Caco-2 (cell line): Measurements from ENCODE around the gene WARS2. TPM values are rescaled to one million over a fixed set of nuclear protein-coding genes. Genes with fewer than 3 reads are reported as not detected.
A peak's percentile ranks its signal among the peaks of the same experiment; 100 is the strongest.

Experiments used
- BruUV-seq: library from RNA; stranded (reverse); fragments of 400-500 nt; replicated peaks from 2 replicates; lab custom pipeline; 2021; lab: Mats Ljungman, UMichigan
- CTCF ChIA-PET: fragments of 300-600 bp; sonication (Branson Sonifier 250); formaldehyde crosslinking; loops from one replicate; lab custom pipeline; 2022; ENCODE audit warnings: antibody characterized with exemption; lab: Charles Lee
- POLR2A ChIA-PET: fragments of 300-600 bp; sonication (Branson Sonifier 250); formaldehyde crosslinking; loops from one replicate; lab custom pipeline; 2022; ENCODE audit warnings: antibody characterized with exemption; lab: Charles Lee
- DNase-seq, 2 experiments: peaks; one replicate each; pipeline versions ENCODE4 v3.0.0 to v3.0.0-alpha.2; 2020 to 2022
- H3K27me3 ChIP-seq: replicated peaks from 2 replicates; pipeline ENCODE4 v1.6.0; 2011; ENCODE audit warnings: low read length; ENCODE audit not compliant: control insufficient read depth, insufficient read depth
- H3K36me3 ChIP-seq: 2 replicates; pipeline ENCODE4 v1.5.1; 2011; ENCODE audit warnings: low read length; ENCODE audit not compliant: control insufficient read depth, insufficient read depth
- H3K4me1 ChIP-seq: fragments of 250-450 bp; sonication (Bioruptor Pico); 2 replicates; pipeline ENCODE4 v1.5.1; 2020; ENCODE audit warnings: mild to moderate bottlenecking
- H3K4me3 ChIP-seq: 2 replicates; pipeline ENCODE4 v1.5.1; 2011; ENCODE audit warnings: low read depth, mild to moderate bottlenecking, control low read depth, low read length
- H3K9me3 ChIP-seq: fragments of 250-450 bp; sonication (Bioruptor Pico); 2 replicates; pipeline ENCODE4 v1.5.1; 2020; ENCODE audit warnings: mild to moderate bottlenecking, moderate library complexity
- H3K27ac Mint-ChIP-seq: one replicate; pipeline ENCODE4 v1.8.0; 2022; ENCODE audit warnings: mixed read lengths; ENCODE audit not compliant: unreplicated experiment
- H3K27me3 Mint-ChIP-seq: one replicate; pipeline ENCODE4 v1.8.0; 2022; ENCODE audit warnings: mixed read lengths; ENCODE audit not compliant: insufficient read depth, unreplicated experiment
- H3K36me3 Mint-ChIP-seq: one replicate; pipeline ENCODE4 v1.8.0; 2022; ENCODE audit warnings: mild to moderate bottlenecking, mixed read lengths; ENCODE audit not compliant: insufficient read depth, unreplicated experiment
- H3K4me1 Mint-ChIP-seq: one replicate; pipeline ENCODE4 v1.8.0; 2022; ENCODE audit warnings: low read depth, mixed read lengths; ENCODE audit not compliant: unreplicated experiment
- H3K4me3 Mint-ChIP-seq: one replicate; pipeline ENCODE4 v1.8.0; 2022; ENCODE audit warnings: mild to moderate bottlenecking, moderate library complexity, mixed read lengths; ENCODE audit not compliant: unreplicated experiment
- H3K9me3 Mint-ChIP-seq: one replicate; pipeline ENCODE4 v1.8.0; 2022; ENCODE audit warnings: mixed read lengths; ENCODE audit not compliant: unreplicated experiment
- intact Hi-C: fragments of 100-400 bp; cut with micrococcal nuclease; formaldehyde crosslinking; loops from one replicate; pipeline ENCODE4 v1.10.0; 2022; ENCODE audit not compliant: unreplicated experiment
- total RNA-seq: library from RNA; stranded (reverse); gene quantifications from 2 replicates; pipeline ENCODE4 v1.2.3, GENCODE V29; 2022
- TF ChIP-seq, protein P1 (sequence below), 2 experiments: fragments of 200-600 bp in 1 of 2; IDR thresholded peaks; 1 replicate in 1 of 2; 2 replicates in 1 of 2; pipeline versions ENCODE4 v1.5.1 to v1.8.0; 2011 to 2022; ENCODE audit warnings: antibody characterized with exemption in 1 of 2, control low read depth in 1 of 2, inconsistent platforms in 1 of 2, low read depth in 1 of 2, low read length in 1 of 2, mild to moderate bottlenecking in 1 of 2, moderate library complexity in 1 of 2; ENCODE audit not compliant: insufficient read depth in 1 of 2, severe bottlenecking in 1 of 2, unreplicated experiment in 1 of 2

WARS2 gene
- total RNA-seq, 1 experiment from 2014 or later: 11.9 TPM

DNA sequence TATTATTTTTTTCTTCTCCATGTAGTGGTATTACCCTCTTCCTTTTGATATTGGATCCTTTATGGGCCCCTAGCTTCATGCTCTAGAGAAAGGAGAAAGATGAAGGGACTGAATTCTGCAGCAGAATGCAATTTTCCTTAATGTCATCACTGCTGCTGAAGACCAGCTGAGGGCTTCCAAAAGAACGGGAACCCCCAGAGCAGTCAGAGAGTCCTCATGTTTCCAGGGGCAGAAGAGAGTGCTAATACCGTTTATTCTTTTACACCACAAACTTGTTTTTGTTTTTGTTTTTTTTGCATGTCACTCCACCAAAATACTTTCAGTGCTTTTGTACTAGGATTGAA, 131.2 kb downstream of the WARS2 start:
- H3K9me3 ChIP-seq: no peaks in the 10 kb centered on the region
- H3K27me3 Mint-ChIP-seq: no peaks in the 10 kb centered on the region
- TF ChIP-seq, protein P1, sequence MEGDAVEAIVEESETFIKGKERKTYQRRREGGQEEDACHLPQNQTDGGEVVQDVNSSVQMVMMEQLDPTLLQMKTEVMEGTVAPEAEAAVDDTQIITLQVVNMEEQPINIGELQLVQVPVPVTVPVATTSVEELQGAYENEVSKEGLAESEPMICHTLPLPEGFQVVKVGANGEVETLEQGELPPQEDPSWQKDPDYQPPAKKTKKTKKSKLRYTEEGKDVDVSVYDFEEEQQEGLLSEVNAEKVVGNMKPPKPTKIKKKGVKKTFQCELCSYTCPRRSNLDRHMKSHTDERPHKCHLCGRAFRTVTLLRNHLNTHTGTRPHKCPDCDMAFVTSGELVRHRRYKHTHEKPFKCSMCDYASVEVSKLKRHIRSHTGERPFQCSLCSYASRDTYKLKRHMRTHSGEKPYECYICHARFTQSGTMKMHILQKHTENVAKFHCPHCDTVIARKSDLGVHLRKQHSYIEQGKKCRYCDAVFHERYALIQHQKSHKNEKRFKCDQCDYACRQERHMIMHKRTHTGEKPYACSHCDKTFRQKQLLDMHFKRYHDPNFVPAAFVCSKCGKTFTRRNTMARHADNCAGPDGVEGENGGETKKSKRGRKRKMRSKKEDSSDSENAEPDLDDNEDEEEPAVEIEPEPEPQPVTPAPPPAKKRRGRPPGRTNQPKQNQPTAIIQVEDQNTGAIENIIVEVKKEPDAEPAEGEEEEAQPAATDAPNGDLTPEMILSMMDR (IDR thresholded peaks at IDR 0.05; ENCODE audit: insufficient read depth in 1 of 2, low read depth in 1 of 2, low read length in 1 of 2, severe bottlenecking in 1 of 2, unreplicated experiment in 1 of 2): no peak
- no peak overlapping the region for H3K4me3 ChIP-seq
- no peak for DNase-seq
- no peaks in the 10 kb centered on the region for H3K36me3 ChIP-seq
- H3K27me3 ChIP-seq: no peaks in the 10 kb centered on the region
- intact Hi-C loops: loop anchor here (5.0 to 10.0 kb wide), 2 partner anchors 266 to 857 kb away; no protein-coding TSS in a partner anchor
- no peaks in the 10 kb centered on the region for H3K9me3 Mint-ChIP-seq
- no peaks in the 10 kb centered on the region for H3K36me3 Mint-ChIP-seq
- H3K4me3 Mint-ChIP-seq: no peak overlapping the region
- POLR2A ChIA-PET: interaction anchor here (0.6 kb wide), 2 partner anchors 97 to 1129 kb away, joined by 3 read pairs; no protein-coding TSS in a partner anchor
- H3K4me1 Mint-ChIP-seq: no peaks in the 10 kb centered on the region
- CTCF ChIA-PET: interaction anchor here (0.5 to 0.7 kb wide), 6 partner anchors 122 to 875 kb away, joined by 3 to 5 read pairs (median 4); no protein-coding TSS in a partner anchor
- H3K4me1 ChIP-seq: no peaks in the 10 kb centered on the region
- H3K27ac Mint-ChIP-seq: no peak overlapping the region
- no TSS peak for BruUV-seq

DNA sequence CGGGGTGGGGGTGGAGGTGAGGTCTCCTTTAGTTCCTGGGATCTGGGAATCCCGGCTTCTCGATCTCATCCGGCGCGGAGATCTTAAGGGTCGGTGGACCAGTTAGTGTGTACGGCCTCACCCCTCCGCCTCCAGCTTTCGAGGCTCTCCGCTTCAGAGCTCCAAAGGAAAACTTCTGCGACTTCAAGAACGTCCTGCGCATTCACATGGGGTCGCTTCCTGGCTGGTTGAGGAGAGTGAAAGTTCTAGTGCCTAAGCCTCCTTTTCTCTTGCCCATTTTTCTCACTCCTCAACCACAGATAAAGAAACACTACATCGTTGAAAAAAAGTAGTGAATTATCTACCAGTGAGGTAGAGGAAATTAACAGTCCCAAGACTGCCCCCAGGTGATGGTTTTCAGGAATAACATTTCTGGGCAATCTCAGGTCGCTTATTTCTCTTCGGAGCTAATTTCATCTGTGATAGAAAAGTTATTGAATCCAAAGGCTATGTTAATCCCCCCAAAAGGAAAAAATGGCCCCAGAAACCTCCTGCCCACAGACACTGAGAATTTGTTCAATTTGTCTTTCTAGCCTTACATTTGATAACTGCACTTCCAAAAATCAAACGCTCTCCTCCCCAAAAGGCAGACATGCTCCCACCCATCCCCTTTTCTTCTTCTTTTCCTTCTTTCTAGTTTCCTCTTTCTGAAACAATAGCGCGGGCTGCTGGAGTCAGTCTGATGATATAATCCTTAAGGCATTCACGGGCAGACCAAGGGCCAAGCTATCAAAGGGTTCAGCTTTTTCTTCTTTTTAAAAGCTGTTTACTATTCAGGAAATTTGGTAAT, 131.8 kb downstream of the WARS2 start:
- Mint-ChIP-seq H3K27me3 (no peaks in the 10 kb centered on the region), H3K27ac (no peak overlapping the region), H3K36me3 (no peaks in the 10 kb centered on the region), H3K4me1 (no peaks in the 10 kb centered on the region), H3K9me3 (no peaks in the 10 kb centered on the region), H3K4me3 (no peak overlapping the region)
- no peak overlapping the region for H3K4me3 ChIP-seq
- no peaks in the 10 kb centered on the region for H3K27me3 ChIP-seq
- POLR2A ChIA-PET: interaction anchor here (0.6 kb wide), 2 partner anchors 96 to 1128 kb away, joined by 3 read pairs; no protein-coding TSS in a partner anchor
- H3K36me3 ChIP-seq: no peaks in the 10 kb centered on the region
- CTCF ChIA-PET: interaction anchor here (0.5 to 0.7 kb wide), 6 partner anchors 121 to 874 kb away, joined by 3 to 5 read pairs (median 4); no protein-coding TSS in a partner anchor
- TF ChIP-seq, protein P1 (IDR thresholded peaks at IDR 0.05; ENCODE audit: insufficient read depth in 1 of 2, low read depth in 1 of 2, low read length in 1 of 2, severe bottlenecking in 1 of 2, unreplicated experiment in 1 of 2): peak; percentile 2 to 28
- no peaks in the 10 kb centered on the region for H3K4me1 ChIP-seq
- H3K9me3 ChIP-seq: no peaks in the 10 kb centered on the region
- intact Hi-C loops: loop anchor here (5.0 to 10.0 kb wide), 2 partner anchors 266 to 856 kb away; no protein-coding TSS in a partner anchor
- no TSS peak for BruUV-seq
- peak in 1 of 2 experiments; percentile 38 for DNase-seq

DNA sequence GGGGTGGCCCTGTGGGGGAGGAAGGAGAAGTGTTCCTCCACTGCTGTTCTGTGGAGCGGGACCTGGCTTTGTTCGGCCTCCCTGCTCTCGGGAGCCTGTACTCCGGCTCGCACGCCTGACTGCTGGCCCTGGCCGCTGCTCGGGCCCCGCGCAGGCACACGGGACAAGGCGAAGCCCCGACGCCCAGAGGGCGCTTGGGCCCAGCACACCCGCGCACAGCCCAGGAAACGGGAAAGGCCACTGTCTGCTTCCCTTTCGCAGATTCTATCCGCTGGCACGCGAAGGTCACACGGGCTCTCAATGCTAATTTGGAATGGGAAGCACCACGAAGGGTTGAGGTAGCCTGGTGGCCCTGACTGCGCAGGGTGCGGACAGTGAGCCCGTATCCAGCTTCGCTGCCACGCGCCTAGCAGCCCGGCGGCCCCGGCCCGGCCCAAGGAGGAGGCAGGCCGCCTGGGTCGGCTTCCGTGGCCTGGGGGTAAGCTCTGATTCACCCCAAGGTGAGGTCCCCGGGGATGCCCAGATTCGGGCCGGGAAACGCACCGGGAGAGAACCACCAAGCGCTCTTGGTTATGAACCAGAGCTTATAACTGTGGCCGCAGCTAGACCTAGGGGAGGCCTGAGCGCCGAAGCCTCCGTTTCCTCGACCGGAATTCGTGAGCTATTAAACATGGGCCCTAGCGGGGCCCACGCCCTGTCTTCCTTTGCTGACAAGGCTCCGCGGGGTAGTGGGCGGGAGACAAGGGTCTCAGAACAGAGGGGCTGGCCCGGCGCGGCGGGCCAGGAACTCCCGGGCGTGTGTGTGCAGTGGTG, 132.6 kb downstream of the WARS2 start:
- BruUV-seq: no TSS peak
- Histone ChIP-seq H3K4me3 (no peak overlapping the region), H3K4me1 (no peaks in the 10 kb centered on the region), H3K36me3 (no peaks in the 10 kb centered on the region), H3K9me3 (no peaks in the 10 kb centered on the region), H3K27me3 (no peaks in the 10 kb centered on the region)
- Mint-ChIP-seq H3K4me1 (no peaks in the 10 kb centered on the region), H3K27ac (no peak overlapping the region), H3K36me3 (no peaks in the 10 kb centered on the region), H3K9me3 (no peaks in the 10 kb centered on the region), H3K4me3 (no peak overlapping the region), H3K27me3 (no peaks in the 10 kb centered on the region)
- intact Hi-C loops: loop anchor here (5.0 to 10.0 kb wide), 2 partner anchors 267 to 856 kb away; no protein-coding TSS in a partner anchor
- DNase-seq: no peak
- ChIA-PET CTCF (no interaction called here), POLR2A (no interaction called here)
- TF ChIP-seq, protein P1 (IDR thresholded peaks at IDR 0.05; ENCODE audit: insufficient read depth in 1 of 2, low read depth in 1 of 2, low read length in 1 of 2, severe bottlenecking in 1 of 2, unreplicated experiment in 1 of 2): no peak
